Peyer's patch (tissue), 4 donors: ENCODE results near the gene AKAP10. TPM values are rescaled to one million over a fixed set of nuclear protein-coding genes. Genes with fewer than 3 reads are reported as not detected.
"Not testable (repeated sequence)": the region's sequence is repeated elsewhere in the genome, so short reads cannot be mapped to it uniquely, and the experiment has no call there.

Experiments used
- DNase-seq, 3 donors: peaks; one replicate each; pipeline ENCODE4 v3.0.0-alpha.2; 2017 to 2019
- H3K27ac ChIP-seq, 4 donors: fragments of 200-600 bp; sonication (generic); one replicate each; pipeline ENCODE4 v1.5.1; 2016 to 2019
- H3K27me3 ChIP-seq, 2 donors: fragments of 200-600 bp; sonication (generic); one replicate each; pipeline ENCODE4 v1.5.1; 2019
- H3K36me3 ChIP-seq, 3 donors: fragments of 200-600 bp; sonication (generic); one replicate each; pipeline ENCODE4 v1.5.1; 2016 to 2019
- H3K4me1 ChIP-seq, 4 donors: fragments of 200-600 bp; sonication (generic); one replicate each; pipeline ENCODE4 v1.5.1; 2016 to 2019
- H3K4me3 ChIP-seq, 4 donors: fragments of 200-600 bp; sonication (generic); 1 replicate in 3 of 4; 2 replicates in 1 of 4; pipeline ENCODE4 v1.5.1; 2016 to 2019; ENCODE audit warnings: mild to moderate bottlenecking in 1 of 4
- H3K9me3 ChIP-seq, 4 donors: fragments of 200-600 bp; sonication (generic); one replicate each; pipeline ENCODE4 v1.5.1; 2016 to 2019; ENCODE audit warnings: mild to moderate bottlenecking in 1 of 4
- POLR2A ChIP-seq, 2 donors: fragments of 450-650 bp; IDR thresholded peaks; one replicate each; pipeline ENCODE4 v1.5.1; 2017; ENCODE audit warnings: antibody characterized with exemption in 2 of 2, mild to moderate bottlenecking in 2 of 2, moderate library complexity in 2 of 2
- total RNA-seq, 4 donors: library from RNA; depleted of rRNA; stranded (reverse); fragments of >200 nt; gene quantifications; one replicate each; pipeline ENCODE4 v1.1.0, GENCODE V29; 2016
- TF ChIP-seq, protein P1 (sequence below), 6 experiments: fragments of 450-650 bp in 4 of 6; fragments of 200-600 bp in 2 of 6; sonication (generic) in 1 of 6; IDR thresholded peaks; one replicate each; pipeline ENCODE4 v1.5.1; 2017 to 2019; ENCODE audit warnings: antibody characterized with exemption in 6 of 6, mild to moderate bottlenecking in 3 of 6, moderate library complexity in 1 of 6

AKAP10 gene
- total RNA-seq, 4 donors from 2014 or later = 22.9 to 77.6 (median 30.3) TPM

GRCh38 chr17:19904412-19904811, 73.2 kb downstream of the AKAP10 start:
- H3K9me3 ChIP-seq = no peaks in the 10 kb centered on the region
- no peak for DNase-seq
- H3K4me1 ChIP-seq = no peaks in the 10 kb centered on the region
- no peak overlapping the region for H3K4me3 ChIP-seq
- TF ChIP-seq, protein P1, sequence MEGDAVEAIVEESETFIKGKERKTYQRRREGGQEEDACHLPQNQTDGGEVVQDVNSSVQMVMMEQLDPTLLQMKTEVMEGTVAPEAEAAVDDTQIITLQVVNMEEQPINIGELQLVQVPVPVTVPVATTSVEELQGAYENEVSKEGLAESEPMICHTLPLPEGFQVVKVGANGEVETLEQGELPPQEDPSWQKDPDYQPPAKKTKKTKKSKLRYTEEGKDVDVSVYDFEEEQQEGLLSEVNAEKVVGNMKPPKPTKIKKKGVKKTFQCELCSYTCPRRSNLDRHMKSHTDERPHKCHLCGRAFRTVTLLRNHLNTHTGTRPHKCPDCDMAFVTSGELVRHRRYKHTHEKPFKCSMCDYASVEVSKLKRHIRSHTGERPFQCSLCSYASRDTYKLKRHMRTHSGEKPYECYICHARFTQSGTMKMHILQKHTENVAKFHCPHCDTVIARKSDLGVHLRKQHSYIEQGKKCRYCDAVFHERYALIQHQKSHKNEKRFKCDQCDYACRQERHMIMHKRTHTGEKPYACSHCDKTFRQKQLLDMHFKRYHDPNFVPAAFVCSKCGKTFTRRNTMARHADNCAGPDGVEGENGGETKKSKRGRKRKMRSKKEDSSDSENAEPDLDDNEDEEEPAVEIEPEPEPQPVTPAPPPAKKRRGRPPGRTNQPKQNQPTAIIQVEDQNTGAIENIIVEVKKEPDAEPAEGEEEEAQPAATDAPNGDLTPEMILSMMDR (IDR thresholded peaks at IDR 0.05) = no peak
- no peak for TF ChIP-seq POLR2A (IDR thresholded peaks at IDR 0.05)
- no peak overlapping the region for H3K27ac ChIP-seq
- H3K27me3 ChIP-seq = no peaks in the 10 kb centered on the region
- peaks cover 0 to 74% (median 0%) of the 10 kb centered on the region in 3 donors for H3K36me3 ChIP-seq

- H3K27ac ChIP-seq = no peak overlapping the region
- TF ChIP-seq, protein P1 (IDR thresholded peaks at IDR 0.05) = no peak
- TF ChIP-seq POLR2A (IDR thresholded peaks at IDR 0.05) = no peak
- no peaks in the 10 kb centered on the region for H3K9me3 ChIP-seq
- DNase-seq = no peak
- no peaks in the 10 kb centered on the region for H3K27me3 ChIP-seq
- H3K36me3 ChIP-seq = peaks cover 0 to 45% (median 0%) of the 10 kb centered on the region in 3 donors
- H3K4me1 ChIP-seq = peaks cover 0 to 7% (median 0%) of the 10 kb centered on the region in 4 donors
- no peak overlapping the region for H3K4me3 ChIP-seq
Measured at GRCh38 chr17:19900809-19901208, 76.8 kb downstream of the AKAP10 start.

DNA sequence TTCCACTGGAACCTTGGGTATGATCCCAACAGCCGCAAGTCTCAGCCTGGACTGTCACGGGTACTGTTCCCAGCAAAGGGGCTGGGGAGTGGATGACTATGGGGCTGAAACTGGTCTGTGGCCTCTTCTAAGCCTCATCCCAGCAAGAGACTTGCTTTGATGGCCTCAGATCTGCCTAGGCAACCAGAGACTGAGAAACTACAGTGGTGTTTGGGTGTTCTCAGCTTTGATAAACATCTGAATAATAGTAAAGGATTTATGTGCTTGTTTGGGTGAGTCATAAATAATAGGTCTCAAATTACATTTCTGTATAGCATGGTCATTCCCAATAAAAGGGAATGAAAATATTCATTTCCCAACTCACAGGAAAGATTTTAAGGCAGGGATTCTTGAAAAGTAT, 79.7 kb downstream of the AKAP10 start:
- Histone ChIP-seq H3K9me3 (no peaks in the 10 kb centered on the region), H3K4me1 (peaks cover 0 to 7% (median 0%) of the 10 kb centered on the region in 4 donors), H3K27ac (no peak overlapping the region), H3K27me3 (no peaks in the 10 kb centered on the region), H3K4me3 (no peak overlapping the region), H3K36me3 (peaks cover 0 to 23% (median 0%) of the 10 kb centered on the region in 3 donors)
- no peak for DNase-seq
- TF ChIP-seq, protein P1 (IDR thresholded peaks at IDR 0.05) = no peak
- no peak for TF ChIP-seq POLR2A (IDR thresholded peaks at IDR 0.05)

- Histone ChIP-seq H3K4me3 (no peak overlapping the region), H3K27me3 (no peaks in the 10 kb centered on the region), H3K4me1 (peaks cover 0 to 7% (median 0%) of the 10 kb centered on the region in 4 donors), H3K36me3 (peaks cover 0 to 20% (median 0%) of the 10 kb centered on the region in 3 donors), H3K9me3 (no peaks in the 10 kb centered on the region), H3K27ac (no peak overlapping the region)
- TF ChIP-seq, protein P1 (IDR thresholded peaks at IDR 0.05) = no peak
- no peak for TF ChIP-seq POLR2A (IDR thresholded peaks at IDR 0.05)
- peak in 2 of 3 donors; percentile 55 to 61 for DNase-seq
Measured at GRCh38 chr17:19897090-19897837, 80.4 kb downstream of the AKAP10 start.

DNA sequence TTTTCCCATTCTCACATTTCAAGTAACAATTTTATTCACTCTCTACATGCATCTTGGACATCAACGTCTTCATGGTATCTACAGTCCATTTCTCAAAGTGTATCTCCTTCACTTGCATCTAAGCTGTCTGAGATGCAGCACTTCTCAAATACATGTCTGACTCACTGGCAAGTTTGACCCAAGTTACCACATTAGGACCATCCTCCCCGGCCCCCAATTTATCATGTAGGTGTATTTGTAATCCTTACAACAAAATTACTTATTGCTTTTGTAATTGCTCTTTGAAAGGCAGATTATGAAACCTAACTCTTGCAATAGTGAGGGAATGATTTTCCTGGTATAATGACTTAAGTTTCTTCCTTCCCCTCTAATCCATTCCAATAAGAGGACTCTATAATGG, 80.9 kb downstream of the AKAP10 start:
- Histone ChIP-seq H3K9me3 (no peaks in the 10 kb centered on the region), H3K4me1 (peaks cover 0 to 7% (median 0%) of the 10 kb centered on the region in 4 donors), H3K4me3 (no peak overlapping the region), H3K27me3 (no peaks in the 10 kb centered on the region), H3K36me3 (peaks cover 0 to 14% (median 0%) of the 10 kb centered on the region in 3 donors), H3K27ac (no peak overlapping the region)
- no peak for TF ChIP-seq POLR2A (IDR thresholded peaks at IDR 0.05)
- TF ChIP-seq, protein P1 (IDR thresholded peaks at IDR 0.05) = no peak
- no peak for DNase-seq

GRCh38 chr17:19890554-19890953, 87.1 kb downstream of the AKAP10 start:
- not testable (repeated sequence) for H3K27ac ChIP-seq, H3K27me3 ChIP-seq, DNase-seq, H3K4me1 ChIP-seq, H3K36me3 ChIP-seq, H3K4me3 ChIP-seq, H3K9me3 ChIP-seq

DNA sequence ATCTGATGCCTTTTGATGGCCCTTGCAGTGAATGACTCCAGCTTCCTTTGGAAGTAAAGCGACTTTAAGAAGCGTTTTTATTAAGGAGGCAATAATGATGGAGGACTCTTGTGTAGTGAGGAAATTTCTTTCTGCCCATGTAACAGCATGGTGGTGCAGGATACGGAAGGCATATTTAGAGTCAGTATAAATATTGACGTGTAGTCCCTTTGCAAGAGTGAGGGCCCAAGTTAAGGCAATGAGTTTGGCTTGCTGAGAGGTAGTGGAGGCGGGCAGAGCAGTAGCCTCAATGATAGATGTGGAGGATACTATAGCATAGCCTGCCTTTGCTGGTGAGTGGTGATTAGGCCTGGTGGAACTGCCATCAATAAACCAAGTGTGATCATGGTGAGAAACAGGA, 87.6 kb downstream of the AKAP10 start:
- not testable (repeated sequence) for H3K4me1 ChIP-seq, H3K4me3 ChIP-seq, H3K9me3 ChIP-seq, DNase-seq, H3K27ac ChIP-seq, H3K27me3 ChIP-seq, H3K36me3 ChIP-seq
